H1 (cell line): Measurements from ENCODE around the gene SLC2A10. TPM values are rescaled to one million over a fixed set of nuclear protein-coding genes. Genes with fewer than 3 reads are reported as not detected.

Experiments used
- CBX5 ChIP-seq: fragments of 300-800, 300-1000 bp; sonication (generic); IDR thresholded peaks from 2 replicates; pipeline ENCODE4 v1.7.1; 2016; ENCODE audit warnings: antibody characterized with exemption, low read length, low read depth
- MAFK ChIP-seq: IDR thresholded peaks from 2 replicates; pipeline ENCODE4 v1.6.1; 2012; ENCODE audit warnings: low read depth, mild to moderate bottlenecking, improper control_type of control experiment, low read length
- PHF8 ChIP-seq: fragments of 200-600 bp; sonication (generic); conservative IDR thresholded peaks from 2 replicates; pipeline ENCODE4 v1.7.1; 2012; ENCODE audit warnings: low read depth, mild to moderate bottlenecking, inconsistent platforms, low read length, moderate library complexity
- POLR2AphosphoS5 ChIP-seq: IDR thresholded peaks from 2 replicates; pipeline ENCODE4 v1.6.1; 2011; ENCODE audit warnings: low read depth, low read length
- RFX5 ChIP-seq: IDR thresholded peaks from 2 replicates; pipeline ENCODE4 v1.6.1; 2011; ENCODE audit warnings: low read depth, low read length, improper control_type of control experiment, borderline replicate concordance
- YY1 ChIP-seq: IDR thresholded peaks from 2 replicates; pipeline ENCODE4 v1.6.1; 2011; ENCODE audit warnings: low read depth, mild to moderate bottlenecking, low read length
- polyA plus RNA-seq, 7 experiments: library from polyadenylated mRNA; depleted of rRNA in 3 of 7; stranded (reverse) in 5 of 7; unstranded in 2 of 7; fragments of >200 nt in 5 of 7; fragments of 200-250 nt in 2 of 7; gene quantifications; 1 replicate in 5 of 7; 2 replicates in 1 of 7; 4 replicates in 1 of 7; pipeline versions ENCODE4 v1.2.1 to v1.2.3, GENCODE V29; 2011 to 2013; ENCODE audit warnings: missing spikeins in 2 of 7, mixed read lengths in 2 of 7
- total RNA-seq: library from RNA; stranded (reverse); fragmentation: NEBNext Ultra II Directional; extraction: Animal tissue kit (Norgen Biotek cat#: 25700); gene quantifications from 2 replicates; pipeline ENCODE4 v1.2.1, GENCODE V29; 2021
- TF ChIP-seq, protein P1 (sequence below): fragments of 300-600 bp; sonication (generic); IDR thresholded peaks from 2 replicates; pipeline ENCODE4 v1.7.1; 2012; ENCODE audit warnings: low read length, moderate library complexity, mild to moderate bottlenecking, inconsistent platforms; ENCODE audit not compliant: insufficient replicate concordance
- TF ChIP-seq, protein P2 (sequence below): IDR thresholded peaks from 2 replicates; pipeline ENCODE4 v1.6.1; 2011; ENCODE audit warnings: low read depth, mild to moderate bottlenecking, low read length; ENCODE audit not compliant: insufficient read depth
- TF ChIP-seq, protein P3 (sequence below): IDR thresholded peaks from 2 replicates; pipeline ENCODE4 v1.6.1; 2011; ENCODE audit warnings: low read length, improper control_type of control experiment

The SLC2A10 gene
- total and polyA plus RNA-seq, 2 of the 8 experiments (the other 6 are each of a cell fraction or from before 2014, with no cell fraction given) = 9.0 to 9.7 TPM

DNA sequence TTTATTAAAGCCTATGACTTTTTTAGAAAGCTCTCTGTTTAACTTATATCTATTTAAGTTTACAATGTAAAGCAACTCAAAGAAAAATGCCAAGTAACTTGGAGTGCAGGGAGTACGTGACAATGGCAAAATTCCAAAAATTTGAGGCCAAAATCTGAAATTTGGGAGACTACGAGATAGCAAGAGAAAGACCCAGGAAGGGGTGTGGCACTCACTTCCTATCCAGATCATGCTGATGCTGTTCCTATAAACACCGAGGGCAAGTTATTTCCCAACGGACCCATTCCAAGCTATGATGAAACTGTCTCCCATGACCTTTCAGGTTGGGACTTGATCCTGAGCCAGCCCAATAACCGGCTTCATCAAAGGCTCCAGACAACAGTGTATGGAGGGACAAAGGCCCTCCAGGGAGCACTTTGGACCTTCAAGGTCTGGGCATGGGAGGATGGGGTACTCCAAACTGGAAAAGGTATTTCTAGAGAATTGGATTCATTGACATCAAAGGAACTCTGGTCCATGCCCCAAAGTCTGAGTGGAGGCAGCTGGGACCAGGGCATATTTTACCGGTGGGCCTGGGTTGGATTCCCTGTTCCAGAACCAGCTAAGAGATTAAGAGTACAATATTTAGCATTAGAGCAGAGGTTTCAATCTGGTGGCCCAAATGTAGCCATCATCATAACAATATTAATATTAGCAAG lies 42.5 kb upstream of the SLC2A10 start (continued):
- TF ChIP-seq, protein P1, sequence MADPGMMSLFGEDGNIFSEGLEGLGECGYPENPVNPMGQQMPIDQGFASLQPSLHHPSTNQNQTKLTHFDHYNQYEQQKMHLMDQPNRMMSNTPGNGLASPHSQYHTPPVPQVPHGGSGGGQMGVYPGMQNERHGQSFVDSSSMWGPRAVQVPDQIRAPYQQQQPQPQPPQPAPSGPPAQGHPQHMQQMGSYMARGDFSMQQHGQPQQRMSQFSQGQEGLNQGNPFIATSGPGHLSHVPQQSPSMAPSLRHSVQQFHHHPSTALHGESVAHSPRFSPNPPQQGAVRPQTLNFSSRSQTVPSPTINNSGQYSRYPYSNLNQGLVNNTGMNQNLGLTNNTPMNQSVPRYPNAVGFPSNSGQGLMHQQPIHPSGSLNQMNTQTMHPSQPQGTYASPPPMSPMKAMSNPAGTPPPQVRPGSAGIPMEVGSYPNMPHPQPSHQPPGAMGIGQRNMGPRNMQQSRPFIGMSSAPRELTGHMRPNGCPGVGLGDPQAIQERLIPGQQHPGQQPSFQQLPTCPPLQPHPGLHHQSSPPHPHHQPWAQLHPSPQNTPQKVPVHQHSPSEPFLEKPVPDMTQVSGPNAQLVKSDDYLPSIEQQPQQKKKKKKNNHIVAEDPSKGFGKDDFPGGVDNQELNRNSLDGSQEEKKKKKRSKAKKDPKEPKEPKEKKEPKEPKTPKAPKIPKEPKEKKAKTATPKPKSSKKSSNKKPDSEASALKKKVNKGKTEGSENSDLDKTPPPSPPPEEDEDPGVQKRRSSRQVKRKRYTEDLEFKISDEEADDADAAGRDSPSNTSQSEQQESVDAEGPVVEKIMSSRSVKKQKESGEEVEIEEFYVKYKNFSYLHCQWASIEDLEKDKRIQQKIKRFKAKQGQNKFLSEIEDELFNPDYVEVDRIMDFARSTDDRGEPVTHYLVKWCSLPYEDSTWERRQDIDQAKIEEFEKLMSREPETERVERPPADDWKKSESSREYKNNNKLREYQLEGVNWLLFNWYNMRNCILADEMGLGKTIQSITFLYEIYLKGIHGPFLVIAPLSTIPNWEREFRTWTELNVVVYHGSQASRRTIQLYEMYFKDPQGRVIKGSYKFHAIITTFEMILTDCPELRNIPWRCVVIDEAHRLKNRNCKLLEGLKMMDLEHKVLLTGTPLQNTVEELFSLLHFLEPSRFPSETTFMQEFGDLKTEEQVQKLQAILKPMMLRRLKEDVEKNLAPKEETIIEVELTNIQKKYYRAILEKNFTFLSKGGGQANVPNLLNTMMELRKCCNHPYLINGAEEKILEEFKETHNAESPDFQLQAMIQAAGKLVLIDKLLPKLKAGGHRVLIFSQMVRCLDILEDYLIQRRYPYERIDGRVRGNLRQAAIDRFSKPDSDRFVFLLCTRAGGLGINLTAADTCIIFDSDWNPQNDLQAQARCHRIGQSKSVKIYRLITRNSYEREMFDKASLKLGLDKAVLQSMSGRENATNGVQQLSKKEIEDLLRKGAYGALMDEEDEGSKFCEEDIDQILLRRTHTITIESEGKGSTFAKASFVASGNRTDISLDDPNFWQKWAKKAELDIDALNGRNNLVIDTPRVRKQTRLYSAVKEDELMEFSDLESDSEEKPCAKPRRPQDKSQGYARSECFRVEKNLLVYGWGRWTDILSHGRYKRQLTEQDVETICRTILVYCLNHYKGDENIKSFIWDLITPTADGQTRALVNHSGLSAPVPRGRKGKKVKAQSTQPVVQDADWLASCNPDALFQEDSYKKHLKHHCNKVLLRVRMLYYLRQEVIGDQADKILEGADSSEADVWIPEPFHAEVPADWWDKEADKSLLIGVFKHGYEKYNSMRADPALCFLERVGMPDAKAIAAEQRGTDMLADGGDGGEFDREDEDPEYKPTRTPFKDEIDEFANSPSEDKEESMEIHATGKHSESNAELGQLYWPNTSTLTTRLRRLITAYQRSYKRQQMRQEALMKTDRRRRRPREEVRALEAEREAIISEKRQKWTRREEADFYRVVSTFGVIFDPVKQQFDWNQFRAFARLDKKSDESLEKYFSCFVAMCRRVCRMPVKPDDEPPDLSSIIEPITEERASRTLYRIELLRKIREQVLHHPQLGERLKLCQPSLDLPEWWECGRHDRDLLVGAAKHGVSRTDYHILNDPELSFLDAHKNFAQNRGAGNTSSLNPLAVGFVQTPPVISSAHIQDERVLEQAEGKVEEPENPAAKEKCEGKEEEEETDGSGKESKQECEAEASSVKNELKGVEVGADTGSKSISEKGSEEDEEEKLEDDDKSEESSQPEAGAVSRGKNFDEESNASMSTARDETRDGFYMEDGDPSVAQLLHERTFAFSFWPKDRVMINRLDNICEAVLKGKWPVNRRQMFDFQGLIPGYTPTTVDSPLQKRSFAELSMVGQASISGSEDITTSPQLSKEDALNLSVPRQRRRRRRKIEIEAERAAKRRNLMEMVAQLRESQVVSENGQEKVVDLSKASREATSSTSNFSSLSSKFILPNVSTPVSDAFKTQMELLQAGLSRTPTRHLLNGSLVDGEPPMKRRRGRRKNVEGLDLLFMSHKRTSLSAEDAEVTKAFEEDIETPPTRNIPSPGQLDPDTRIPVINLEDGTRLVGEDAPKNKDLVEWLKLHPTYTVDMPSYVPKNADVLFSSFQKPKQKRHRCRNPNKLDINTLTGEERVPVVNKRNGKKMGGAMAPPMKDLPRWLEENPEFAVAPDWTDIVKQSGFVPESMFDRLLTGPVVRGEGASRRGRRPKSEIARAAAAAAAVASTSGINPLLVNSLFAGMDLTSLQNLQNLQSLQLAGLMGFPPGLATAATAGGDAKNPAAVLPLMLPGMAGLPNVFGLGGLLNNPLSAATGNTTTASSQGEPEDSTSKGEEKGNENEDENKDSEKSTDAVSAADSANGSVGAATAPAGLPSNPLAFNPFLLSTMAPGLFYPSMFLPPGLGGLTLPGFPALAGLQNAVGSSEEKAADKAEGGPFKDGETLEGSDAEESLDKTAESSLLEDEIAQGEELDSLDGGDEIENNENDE = no peak
- TF ChIP-seq, protein P2, sequence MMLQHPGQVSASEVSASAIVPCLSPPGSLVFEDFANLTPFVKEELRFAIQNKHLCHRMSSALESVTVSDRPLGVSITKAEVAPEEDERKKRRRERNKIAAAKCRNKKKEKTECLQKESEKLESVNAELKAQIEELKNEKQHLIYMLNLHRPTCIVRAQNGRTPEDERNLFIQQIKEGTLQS = no peak
- TF ChIP-seq POLR2AphosphoS5 (no peak), YY1 (no peak), PHF8 (no peak), RFX5 (no peak), CBX5 (no peak), MAFK (no peak)
- TF ChIP-seq, protein P3, sequence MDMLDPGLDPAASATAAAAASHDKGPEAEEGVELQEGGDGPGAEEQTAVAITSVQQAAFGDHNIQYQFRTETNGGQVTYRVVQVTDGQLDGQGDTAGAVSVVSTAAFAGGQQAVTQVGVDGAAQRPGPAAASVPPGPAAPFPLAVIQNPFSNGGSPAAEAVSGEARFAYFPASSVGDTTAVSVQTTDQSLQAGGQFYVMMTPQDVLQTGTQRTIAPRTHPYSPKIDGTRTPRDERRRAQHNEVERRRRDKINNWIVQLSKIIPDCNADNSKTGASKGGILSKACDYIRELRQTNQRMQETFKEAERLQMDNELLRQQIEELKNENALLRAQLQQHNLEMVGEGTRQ = no peak
- TF ChIP-seq, all 59 proteins: peak for 0
